H1 (cell line): Measurements from ENCODE around the gene CHST10. TPM values are rescaled to one million over a fixed set of nuclear protein-coding genes. Genes with fewer than 3 reads are reported as not detected.
A peak's percentile ranks its signal among the peaks of the same experiment; 100 is the strongest.

ENCODE experiments used
- CTCF ChIA-PET: fragments of 300-600 bp; sonication (Branson Sonifier 250); formaldehyde crosslinking; loops from one replicate; lab custom pipeline; 2021; ENCODE audit not compliant: partially characterized antibody; lab: Charles Lee
- POLR2A ChIA-PET: fragments of 300-600 bp; sonication (Branson Sonifier 250); formaldehyde crosslinking; loops from one replicate; lab custom pipeline; 2021; ENCODE audit warnings: inconsistent platforms; ENCODE audit not compliant: partially characterized antibody; lab: Charles Lee
- DNase-seq, 2 experiments: peaks; one replicate each; pipeline versions ENCODE4 v3.0.0 to v3.0.0-alpha.2; 2010 to 2022; ENCODE audit warnings: low spot score in 2 of 2, low read depth in 1 of 2, mixed read lengths in 1 of 2
- FAIRE-seq: peaks from 2 replicates; lab custom pipeline; 2011; peaks lifted over from hg19 to GRCh38; lab: Jason Lieb, UNC
- H2AFZ ChIP-seq: 2 replicates; pipeline ENCODE4 v1.8.1; 2012; ENCODE audit warnings: low read length, inconsistent platforms
- H2AK5ac ChIP-seq: 2 replicates; pipeline ENCODE4 v1.6.1; 2013; ENCODE audit warnings: low read depth, low read length
- H2BK120ac ChIP-seq: replicated peaks from 2 replicates; pipeline ENCODE3; 2013; ENCODE audit warnings: low read depth, low read length, inconsistent platforms
- H2BK12ac ChIP-seq: 2 replicates; pipeline ENCODE4 v1.6.1; 2013; ENCODE audit warnings: low read depth, low read length
- H2BK15ac ChIP-seq: 2 replicates; pipeline ENCODE4 v1.6.1; 2013; ENCODE audit warnings: low read length
- H2BK20ac ChIP-seq: 2 replicates; pipeline ENCODE4 v1.6.1; 2013; ENCODE audit warnings: low read length
- H2BK5ac ChIP-seq: 2 replicates; pipeline ENCODE4 v1.6.1; 2013; ENCODE audit warnings: low read depth, low read length
- H3K14ac ChIP-seq: 2 replicates; pipeline ENCODE4 v1.6.1; 2013; ENCODE audit warnings: inconsistent platforms; ENCODE audit not compliant: insufficient read length
- H3K18ac ChIP-seq: 2 replicates; pipeline ENCODE4 v1.6.1; 2013; ENCODE audit warnings: low read length; ENCODE audit errors: extremely low read depth
- H3K23ac ChIP-seq: 2 replicates; pipeline ENCODE4 v1.6.1; 2013; ENCODE audit warnings: inconsistent platforms; ENCODE audit not compliant: insufficient read length
- H3K23me2 ChIP-seq: 2 replicates; pipeline ENCODE4 v1.6.1; 2013; ENCODE audit warnings: low read depth, low read length
- H3K27ac ChIP-seq: 2 replicates; pipeline ENCODE4 v1.6.1; 2011; ENCODE audit warnings: low read depth, low read length, inconsistent platforms
- H3K27me3 ChIP-seq, 4 experiments: replicated peaks in 1 of 4; 1 replicate in 1 of 4; 2 replicates in 3 of 4; pipeline versions ENCODE4 v1.6.1 to v1.8.1; 2011 to 2013; ENCODE audit warnings: low read length in 3 of 4, mild to moderate bottlenecking in 3 of 4, inconsistent platforms in 2 of 4, mixed read lengths in 2 of 4, moderate library complexity in 1 of 4; ENCODE audit not compliant: control insufficient read depth in 3 of 4, insufficient read depth in 3 of 4; ENCODE audit errors: extremely low read depth in 1 of 4
- H3K36me3 ChIP-seq, 4 experiments: 2 replicates each; pipeline versions ENCODE4 v1.6.1 to v1.8.1; 2011 to 2013; ENCODE audit warnings: mild to moderate bottlenecking in 4 of 4, low read length in 3 of 4, moderate library complexity in 2 of 4, control low read depth in 1 of 4, inconsistent platforms in 1 of 4; ENCODE audit not compliant: insufficient read depth in 4 of 4, control insufficient read depth in 2 of 4
- H3K4ac ChIP-seq: replicated peaks from 2 replicates; pipeline ENCODE3; 2013; ENCODE audit warnings: low read length, low read depth, mixed read lengths, inconsistent platforms; ENCODE audit not compliant: insufficient read length
- H3K4me1 ChIP-seq, 4 experiments: replicated peaks in 1 of 4; 1 replicate in 1 of 4; 2 replicates in 3 of 4; pipeline versions ENCODE4 v1.6.1 to v1.8.1; 2011 to 2013; ENCODE audit warnings: low read length in 3 of 4, inconsistent platforms in 2 of 4, mixed read lengths in 1 of 4; ENCODE audit not compliant: insufficient read depth in 4 of 4, control insufficient read depth in 3 of 4
- H3K4me2 ChIP-seq, 2 experiments: 2 replicates each; pipeline versions ENCODE4 v1.6.1 to v1.8.1; 2011 to 2013; ENCODE audit warnings: low read depth in 2 of 2, low read length in 2 of 2, control low read depth in 1 of 2, inconsistent platforms in 1 of 2, mild to moderate bottlenecking in 1 of 2; ENCODE audit not compliant: insufficient read depth in 1 of 2
- H3K4me3 ChIP-seq, 4 experiments: fragments of 200-600, 300-600 bp in 1 of 4; sonication (generic), shearing (Covaris generic), sonication (Bioruptor Twin) in 1 of 4; 2 replicates each; pipeline versions ENCODE4 v1.5.1 to v1.8.1; 2011 to 2016; ENCODE audit warnings: low read length in 4 of 4, low read depth in 3 of 4, control low read depth in 2 of 4, inconsistent platforms in 2 of 4, mild to moderate bottlenecking in 2 of 4, mixed read lengths in 1 of 4, moderate library complexity in 1 of 4; ENCODE audit not compliant: insufficient read depth in 2 of 4; ENCODE audit errors: extremely low read depth in 1 of 4
- H3K56ac ChIP-seq: replicated peaks from 2 replicates; pipeline ENCODE3; 2013; ENCODE audit warnings: low read depth, mild to moderate bottlenecking, mixed read lengths, low read length, inconsistent platforms; ENCODE audit not compliant: insufficient read length
- H3K79me1 ChIP-seq: 2 replicates; pipeline ENCODE4 v1.6.1; 2013; ENCODE audit warnings: low read depth, low read length, control low read depth
- H3K79me2 ChIP-seq, 2 experiments: 2 replicates each; pipeline versions ENCODE4 v1.6.1 to v1.8.1; 2012 to 2013; ENCODE audit warnings: low read length in 2 of 2, mild to moderate bottlenecking in 2 of 2, inconsistent platforms in 1 of 2; ENCODE audit not compliant: insufficient read depth in 2 of 2, control insufficient read depth in 1 of 2
- H3K9ac ChIP-seq, 4 experiments: replicated peaks in 1 of 4; 1 replicate in 1 of 4; 2 replicates in 3 of 4; pipeline versions ENCODE4 v1.6.1 to v1.8.1; 2011 to 2013; ENCODE audit warnings: low read depth in 3 of 4, low read length in 3 of 4, control low read depth in 2 of 4, mild to moderate bottlenecking in 2 of 4, moderate library complexity in 2 of 4, inconsistent platforms in 1 of 4; ENCODE audit errors: extremely low read depth in 1 of 4
- H3K9me3 ChIP-seq, 2 experiments: 2 replicates each; pipeline versions ENCODE4 v1.6.1 to v1.8.1; 2012 to 2013; ENCODE audit warnings: mild to moderate bottlenecking in 2 of 2, moderate library complexity in 2 of 2, control low read depth in 1 of 2, inconsistent platforms in 1 of 2, low read depth in 1 of 2, low read length in 1 of 2, mixed read lengths in 1 of 2; ENCODE audit not compliant: insufficient read depth in 2 of 2
- H4K20me1 ChIP-seq, 2 experiments: replicated peaks in 1 of 2; 2 replicates each; pipeline versions ENCODE3 to v1.8.1; 2011 to 2013; ENCODE audit warnings: inconsistent platforms in 2 of 2, low read length in 2 of 2, mild to moderate bottlenecking in 1 of 2; ENCODE audit not compliant: insufficient read depth in 2 of 2, control insufficient read depth in 1 of 2
- H4K5ac ChIP-seq: 2 replicates; pipeline ENCODE4 v1.6.1; 2013; ENCODE audit warnings: low read length, low read depth, mixed read lengths, inconsistent platforms; ENCODE audit not compliant: insufficient read length
- H4K8ac ChIP-seq: 2 replicates; pipeline ENCODE4 v1.8.0; 2013; ENCODE audit warnings: mild to moderate bottlenecking, moderate library complexity, low read length, inconsistent platforms; ENCODE audit not compliant: insufficient read depth; ENCODE audit errors: extremely low read depth
- H4K91ac ChIP-seq: replicated peaks from 2 replicates; pipeline ENCODE3; 2013; ENCODE audit warnings: low read length, mixed read lengths, inconsistent platforms; ENCODE audit not compliant: insufficient read length
- ATF2 ChIP-seq: IDR thresholded peaks from 2 replicates; pipeline ENCODE4 v1.6.1; 2012; ENCODE audit warnings: low read length, inconsistent platforms
- CBX5 ChIP-seq: fragments of 300-800, 300-1000 bp; sonication (generic); IDR thresholded peaks from 2 replicates; pipeline ENCODE4 v1.7.1; 2016; ENCODE audit warnings: antibody characterized with exemption, low read length, low read depth
- FOSL1 ChIP-seq: IDR thresholded peaks from 2 replicates; pipeline ENCODE4 v1.6.1; 2011; ENCODE audit warnings: mild to moderate bottlenecking, low read depth, low read length, moderate library complexity; ENCODE audit not compliant: insufficient read depth
- HDAC2 ChIP-seq, 2 experiments: fragments of 300-600 bp in 1 of 2; sonication (generic) in 1 of 2; IDR thresholded peaks; 2 replicates each; pipeline ENCODE4 v1.6.1; 2011 to 2012; ENCODE audit warnings: low read depth in 2 of 2, low read length in 2 of 2, mild to moderate bottlenecking in 2 of 2, moderate library complexity in 2 of 2, borderline replicate concordance in 1 of 2, inconsistent platforms in 1 of 2
- JUN ChIP-seq: IDR thresholded peaks from 2 replicates; pipeline ENCODE4 v1.6.1; 2011; ENCODE audit warnings: low read depth, mild to moderate bottlenecking, improper control_type of control experiment, low read length
- NANOG ChIP-seq: IDR thresholded peaks from 2 replicates; pipeline ENCODE4 v1.6.1; 2011; ENCODE audit warnings: low read length, low read depth, mild to moderate bottlenecking, inconsistent platforms; ENCODE audit not compliant: insufficient read depth, poor library complexity, severe bottlenecking
- POLR2A ChIP-seq, 2 experiments: IDR thresholded peaks; 1 replicate in 1 of 2; 2 replicates in 1 of 2; pipeline ENCODE4 v1.6.1; 2011; ENCODE audit warnings: low read depth in 2 of 2, low read length in 2 of 2, mild to moderate bottlenecking in 2 of 2; ENCODE audit errors: control extremely low read depth in 1 of 2
- POU5F1 ChIP-seq: IDR thresholded peaks from 2 replicates; pipeline ENCODE4 v1.6.1; 2011; ENCODE audit warnings: low read depth, mild to moderate bottlenecking, low read length, moderate library complexity
- SIRT6 ChIP-seq: IDR thresholded peaks from one replicate; pipeline ENCODE4 v1.7.1; 2012; ENCODE audit warnings: low read length, inconsistent platforms
- ZNF274 ChIP-seq: IDR thresholded peaks from 2 replicates; pipeline ENCODE4 v1.7.0; 2012; ENCODE audit warnings: low read length, borderline replicate concordance; ENCODE audit errors: extremely low read depth
- WGBS, 2 experiments: shearing (Covaris generic) in 1 of 2; methylation state at CpG; one replicate each; pipeline versions ENCODE4 v1.1.6 to v1.1.7; 2013 to 2015; ENCODE audit warnings: low lambda C conversion rate in 2 of 2, mixed read lengths in 2 of 2, inconsistent platforms in 1 of 2, low coverage in 1 of 2, missing lambda C conversion rate in 1 of 2; ENCODE audit not compliant: insufficient replicate concordance in 2 of 2, insufficient coverage in 1 of 2, insufficient read length in 1 of 2; ENCODE audit errors: extremely low coverage in 1 of 2, missing lambda C conversion rate in 1 of 2; 5-methylcytosine and 5-hydroxymethylcytosine counted together
- polyA plus RNA-seq, 7 experiments: library from polyadenylated mRNA; depleted of rRNA in 3 of 7; stranded (reverse) in 5 of 7; unstranded in 2 of 7; fragments of >200 nt in 5 of 7; fragments of 200-250 nt in 2 of 7; gene quantifications; 1 replicate in 5 of 7; 2 replicates in 1 of 7; 4 replicates in 1 of 7; pipeline versions ENCODE4 v1.2.1 to v1.2.3, GENCODE V29; 2011 to 2013; ENCODE audit warnings: missing spikeins in 2 of 7, mixed read lengths in 2 of 7
- total RNA-seq: library from RNA; stranded (reverse); fragmentation: NEBNext Ultra II Directional; extraction: Animal tissue kit (Norgen Biotek cat#: 25700); gene quantifications from 2 replicates; pipeline ENCODE4 v1.2.1, GENCODE V29; 2021

The CHST10 gene
- total and polyA plus RNA-seq, 2 of the 8 experiments (the other 6 are each of a cell fraction or from before 2014, with no cell fraction given) = 27.3 to 29.1 TPM

DNA sequence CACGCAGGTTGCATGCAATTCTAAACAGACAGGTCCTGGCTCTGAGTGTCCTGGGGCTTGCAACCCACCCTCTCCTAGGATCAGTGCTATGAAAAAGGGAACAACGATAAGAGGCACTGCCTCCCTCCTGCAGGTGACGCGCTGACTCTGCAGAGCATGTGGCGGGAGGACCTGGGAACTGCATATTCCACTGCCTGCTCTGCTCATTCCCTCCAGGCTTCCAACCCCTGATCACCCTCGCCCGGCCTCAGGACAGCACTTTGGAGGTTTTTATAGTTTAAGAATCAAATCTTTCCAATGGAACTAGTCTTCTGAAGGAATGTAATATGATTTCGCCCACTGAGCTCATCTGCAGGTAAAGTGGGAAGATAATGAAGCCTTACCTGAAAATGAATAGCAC, 8.5 kb downstream of the CHST10 start:
- Histone ChIP-seq H2BK120ac (no peak overlapping the region), H3K79me2 (peaks cover 5 to 47% of the 10 kb centered on the region in 2 experiments; a peak in 3 of 4 replicates), H4K20me1 (no peaks in the 10 kb centered on the region), H2AK5ac (no peak overlapping the region), H3K27ac (no peak overlapping the region), H2BK20ac (no peak overlapping the region), H3K4me1 (peaks cover 23 to 47% (median 33%) of the 10 kb centered on the region in 4 experiments), H3K23ac (no peak overlapping the region), H3K23me2 (no peaks in the 10 kb centered on the region), H3K14ac (no peak overlapping the region), H2BK12ac (no peak overlapping the region; the same call in 1 of the 2 replicates), H3K4me3 (no peak overlapping the region), H4K5ac (no peak overlapping the region), H4K91ac (no peak overlapping the region), H3K4me2 (no peak overlapping the region), H3K18ac (no peak overlapping the region; the same call in 1 of the 2 replicates), H3K27me3 (no peaks in the 10 kb centered on the region), H3K4ac (no peak overlapping the region), H3K9me3 (no peaks in the 10 kb centered on the region), H3K36me3 (peaks cover 7 to 24% (median 11%) of the 10 kb centered on the region in 4 experiments; a peak in 7 of 8 replicates), H3K56ac (no peak overlapping the region), H2AFZ (no peak overlapping the region), H3K9ac (no peak overlapping the region), H2BK5ac (peak overlapping the region; percentile 30; the same call in 1 of the 2 replicates), H2BK15ac (no peak overlapping the region), H3K79me1 (peaks cover 3% of the 10 kb centered on the region), H4K8ac (no peak overlapping the region)
- DNase-seq = no peak
- ChIA-PET POLR2A (interaction anchor here (0.5 to 1.0 kb wide), 2 partner anchors 11 to 564 kb away, joined by 3 to 5 read pairs; no protein-coding TSS in a partner anchor), CTCF (interaction anchor here (1.5 to 9.7 kb wide), 4 partner anchors 10 to 147 kb away, joined by 6 to 38 read pairs (median 8); no protein-coding TSS in a partner anchor)
- WGBS, 2 experiments = 85% methylated on average over 8 of the region's 8 CpGs; no CpG with 5 or more reads in 1 of the 2 experiments
- no peak for FAIRE-seq
- no peak for TF ChIP-seq CBX5
- no peak for TF ChIP-seq FOSL1
- TF ChIP-seq JUN = no peak
- no peak for TF ChIP-seq ZNF274
- TF ChIP-seq NANOG = no peak
- no peak for TF ChIP-seq ATF2
- TF ChIP-seq POLR2A (IDR thresholded peaks at IDR 0.05; ENCODE audit: control extremely low read depth in 1 of 2, low read depth in 2 of 2, low read length in 2 of 2) = no peak
- no peak for TF ChIP-seq POU5F1
- TF ChIP-seq SIRT6 = no peak
- TF ChIP-seq HDAC2 (IDR thresholded peaks at IDR 0.05; ENCODE audit: borderline replicate concordance in 1 of 2, low read depth in 2 of 2, low read length in 2 of 2) = no peak
